ENCODE measurements around the gene CLOCK. TPM values are rescaled to one million over a fixed set of nuclear protein-coding genes. Genes with fewer than 3 reads are reported as not detected.

CLOCK gene
- polyA plus RNA-seq, 2 of the 4 experiments (the other 2 are of a cell fraction): 6.6 to 14.2 TPM

DNA sequence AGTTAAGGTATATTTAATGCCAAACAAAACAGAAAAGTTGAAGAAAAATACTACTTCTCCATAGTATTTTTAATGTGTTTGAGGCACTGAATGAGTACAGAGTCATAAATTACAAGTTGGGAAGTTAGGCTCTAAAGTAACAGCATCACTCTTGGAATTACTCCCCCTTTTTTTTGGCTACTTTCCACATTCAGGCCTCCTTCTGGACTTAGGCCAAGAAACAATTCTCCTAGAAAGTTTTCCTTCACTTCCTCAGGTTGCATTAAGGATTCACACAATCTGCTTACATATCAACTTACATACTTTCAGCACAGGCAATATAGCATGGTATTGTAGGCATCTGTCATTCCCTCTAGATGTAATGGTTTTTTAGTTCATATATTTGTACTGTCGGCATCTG lies 98.9 kb downstream of the CLOCK start:
- H3K4me1 ChIP-seq: no peaks in the 10 kb centered on the region
- no peak for FAIRE-seq
- 88% methylated on average over 1 of the region's 1 CpG for WGBS (ENCODE audit: missing lambda C conversion rate)
- H3K27ac ChIP-seq: no peak overlapping the region
- no peak overlapping the region for H3K4me3 ChIP-seq
- H3K9me3 ChIP-seq: no peaks in the 10 kb centered on the region
- CTCF ChIA-PET: no interaction called here
- POLR2A ChIA-PET: no interaction called here
- no peak overlapping the region for H3K4me2 ChIP-seq
- DNase-seq (ENCODE audit: low read depth in 1 of 2, low spot score in 1 of 2): no peak
- ATAC-seq: no peak
- no peak for TF ChIP-seq RARB (CRISPR knock-in tag; IDR thresholded peaks at IDR 0.05)
- TF ChIP-seq ZC3H11A (IDR thresholded peaks at IDR 0.05): no peak
- no peak for TF ChIP-seq POLR2AphosphoS2 (conservative IDR thresholded peaks at IDR 0.05; ENCODE audit: low read length)
- no peak for TF ChIP-seq MAFK (IDR thresholded peaks at IDR 0.05; ENCODE audit: partially characterized antibody)
- TF ChIP-seq, protein P1, sequence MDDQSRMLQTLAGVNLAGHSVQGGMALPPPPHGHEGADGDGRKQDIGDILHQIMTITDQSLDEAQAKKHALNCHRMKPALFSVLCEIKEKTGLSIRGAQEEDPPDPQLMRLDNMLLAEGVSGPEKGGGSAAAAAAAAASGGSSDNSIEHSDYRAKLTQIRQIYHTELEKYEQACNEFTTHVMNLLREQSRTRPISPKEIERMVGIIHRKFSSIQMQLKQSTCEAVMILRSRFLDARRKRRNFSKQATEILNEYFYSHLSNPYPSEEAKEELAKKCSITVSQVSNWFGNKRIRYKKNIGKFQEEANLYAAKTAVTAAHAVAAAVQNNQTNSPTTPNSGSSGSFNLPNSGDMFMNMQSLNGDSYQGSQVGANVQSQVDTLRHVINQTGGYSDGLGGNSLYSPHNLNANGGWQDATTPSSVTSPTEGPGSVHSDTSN (IDR thresholded peaks at IDR 0.05): no peak
- no peak for TF ChIP-seq GATA3 (IDR thresholded peaks at IDR 0.05; ENCODE audit: borderline replicate concordance)
- TF ChIP-seq CBX2 (IDR thresholded peaks at IDR 0.05; ENCODE audit: borderline replicate concordance, low read depth): no peak
- TF ChIP-seq TP53 (CRISPR knock-in tag; IDR thresholded peaks at IDR 0.05): no peak
- TF ChIP-seq, protein P2, sequence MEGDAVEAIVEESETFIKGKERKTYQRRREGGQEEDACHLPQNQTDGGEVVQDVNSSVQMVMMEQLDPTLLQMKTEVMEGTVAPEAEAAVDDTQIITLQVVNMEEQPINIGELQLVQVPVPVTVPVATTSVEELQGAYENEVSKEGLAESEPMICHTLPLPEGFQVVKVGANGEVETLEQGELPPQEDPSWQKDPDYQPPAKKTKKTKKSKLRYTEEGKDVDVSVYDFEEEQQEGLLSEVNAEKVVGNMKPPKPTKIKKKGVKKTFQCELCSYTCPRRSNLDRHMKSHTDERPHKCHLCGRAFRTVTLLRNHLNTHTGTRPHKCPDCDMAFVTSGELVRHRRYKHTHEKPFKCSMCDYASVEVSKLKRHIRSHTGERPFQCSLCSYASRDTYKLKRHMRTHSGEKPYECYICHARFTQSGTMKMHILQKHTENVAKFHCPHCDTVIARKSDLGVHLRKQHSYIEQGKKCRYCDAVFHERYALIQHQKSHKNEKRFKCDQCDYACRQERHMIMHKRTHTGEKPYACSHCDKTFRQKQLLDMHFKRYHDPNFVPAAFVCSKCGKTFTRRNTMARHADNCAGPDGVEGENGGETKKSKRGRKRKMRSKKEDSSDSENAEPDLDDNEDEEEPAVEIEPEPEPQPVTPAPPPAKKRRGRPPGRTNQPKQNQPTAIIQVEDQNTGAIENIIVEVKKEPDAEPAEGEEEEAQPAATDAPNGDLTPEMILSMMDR (IDR thresholded peaks at IDR 0.05): no peak
- TF ChIP-seq, protein P3, sequence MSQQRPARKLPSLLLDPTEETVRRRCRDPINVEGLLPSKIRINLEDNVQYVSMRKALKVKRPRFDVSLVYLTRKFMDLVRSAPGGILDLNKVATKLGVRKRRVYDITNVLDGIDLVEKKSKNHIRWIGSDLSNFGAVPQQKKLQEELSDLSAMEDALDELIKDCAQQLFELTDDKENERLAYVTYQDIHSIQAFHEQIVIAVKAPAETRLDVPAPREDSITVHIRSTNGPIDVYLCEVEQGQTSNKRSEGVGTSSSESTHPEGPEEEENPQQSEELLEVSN (IDR thresholded peaks at IDR 0.05; ENCODE audit: borderline replicate concordance, low read depth): no peak
- TF ChIP-seq ZNF302 (CRISPR knock-in tag; IDR thresholded peaks at IDR 0.05): no peak
- no peak for TF ChIP-seq ZFP36 (IDR thresholded peaks at IDR 0.05; ENCODE audit: borderline replicate concordance, partially characterized antibody)
- TF ChIP-seq, protein P4, sequence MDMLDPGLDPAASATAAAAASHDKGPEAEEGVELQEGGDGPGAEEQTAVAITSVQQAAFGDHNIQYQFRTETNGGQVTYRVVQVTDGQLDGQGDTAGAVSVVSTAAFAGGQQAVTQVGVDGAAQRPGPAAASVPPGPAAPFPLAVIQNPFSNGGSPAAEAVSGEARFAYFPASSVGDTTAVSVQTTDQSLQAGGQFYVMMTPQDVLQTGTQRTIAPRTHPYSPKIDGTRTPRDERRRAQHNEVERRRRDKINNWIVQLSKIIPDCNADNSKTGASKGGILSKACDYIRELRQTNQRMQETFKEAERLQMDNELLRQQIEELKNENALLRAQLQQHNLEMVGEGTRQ (IDR thresholded peaks at IDR 0.05): no peak
- no peak for TF ChIP-seq JUNB (IDR thresholded peaks at IDR 0.05)
- no peak for TF ChIP-seq NFE2L2 (conservative IDR thresholded peaks at IDR 0.05; ENCODE audit: low read length)
- no peak for TF ChIP-seq ESRRA (IDR thresholded peaks at IDR 0.05; ENCODE audit: borderline replicate concordance, low read length)

DNA sequence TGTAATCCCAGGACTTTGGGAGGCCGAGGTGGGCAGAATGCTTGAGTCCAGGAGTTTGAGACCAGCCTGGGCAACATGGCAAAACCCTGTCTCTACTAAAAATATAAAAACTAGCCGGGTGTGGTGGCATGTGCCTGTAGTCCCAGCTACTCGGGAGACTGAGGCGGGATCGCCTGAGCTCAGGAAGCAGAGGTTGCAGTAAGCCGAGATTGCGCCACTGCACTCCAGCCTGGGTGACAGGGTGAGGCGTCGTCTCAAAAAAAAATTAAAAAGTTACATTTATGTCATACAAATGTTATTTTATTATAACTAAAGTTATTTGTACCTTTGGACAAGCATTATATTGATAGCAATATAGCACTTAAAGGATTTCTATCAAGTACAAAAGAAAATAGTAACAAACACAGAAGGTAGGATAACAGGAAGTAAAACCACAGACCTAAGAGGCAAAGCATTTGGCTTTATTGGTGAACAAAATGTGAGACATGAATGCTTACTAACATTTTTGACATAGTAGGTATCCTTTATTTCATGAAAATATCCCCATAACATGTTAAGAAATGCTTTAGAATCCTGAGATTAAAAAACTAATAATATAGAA lies 99.5 kb downstream of the CLOCK start:
- Histone ChIP-seq H3K4me1 (no peaks in the 10 kb centered on the region), H3K4me2 (no peak overlapping the region), H3K4me3 (no peak overlapping the region), H3K9me3 (no peaks in the 10 kb centered on the region), H3K27ac (no peak overlapping the region)
- POLR2A ChIA-PET: no interaction called here
- DNase-seq (ENCODE audit: low read depth in 1 of 2, low spot score in 1 of 2) (no peak), FAIRE-seq (no peak), ATAC-seq (no peak)
- TF ChIP-seq HOXB5 (CRISPR knock-in tag; IDR thresholded peaks at IDR 0.05): no peak
- no peak for TF ChIP-seq ZNF302 (CRISPR knock-in tag; IDR thresholded peaks at IDR 0.05)
- TF ChIP-seq, protein P4 (IDR thresholded peaks at IDR 0.05): no peak
- TF ChIP-seq TP53 (CRISPR knock-in tag; IDR thresholded peaks at IDR 0.05): no peak
- no peak for TF ChIP-seq KDM1A (IDR thresholded peaks at IDR 0.05; ENCODE audit: low read depth)
- no peak for TF ChIP-seq EP300 (IDR thresholded peaks at IDR 0.05)
- TF ChIP-seq, protein P5, sequence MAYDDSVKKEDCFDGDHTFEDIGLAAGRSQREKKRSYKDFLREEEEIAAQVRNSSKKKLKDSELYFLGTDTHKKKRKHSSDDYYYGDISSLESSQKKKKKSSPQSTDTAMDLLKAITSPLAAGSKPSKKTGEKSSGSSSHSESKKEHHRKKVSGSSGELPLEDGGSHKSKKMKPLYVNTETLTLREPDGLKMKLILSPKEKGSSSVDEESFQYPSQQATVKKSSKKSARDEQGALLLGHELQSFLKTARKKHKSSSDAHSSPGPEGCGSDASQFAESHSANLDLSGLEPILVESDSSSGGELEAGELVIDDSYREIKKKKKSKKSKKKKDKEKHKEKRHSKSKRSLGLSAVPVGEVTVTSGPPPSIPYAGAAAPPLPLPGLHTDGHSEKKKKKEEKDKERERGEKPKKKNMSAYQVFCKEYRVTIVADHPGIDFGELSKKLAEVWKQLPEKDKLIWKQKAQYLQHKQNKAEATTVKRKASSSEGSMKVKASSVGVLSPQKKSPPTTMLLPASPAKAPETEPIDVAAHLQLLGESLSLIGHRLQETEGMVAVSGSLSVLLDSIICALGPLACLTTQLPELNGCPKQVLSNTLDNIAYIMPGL (CRISPR knock-in tag; IDR thresholded peaks at IDR 0.05; ENCODE audit: borderline replicate concordance): no peak
- no peak for TF ChIP-seq RAD21 (conservative IDR thresholded peaks at IDR 0.05 in 1 of 2, IDR thresholded peaks at IDR 0.05 in 1 of 2)
- TF ChIP-seq PHF8 (IDR thresholded peaks at IDR 0.05; ENCODE audit: borderline replicate concordance, low read depth): no peak
- TF ChIP-seq GATA3 (IDR thresholded peaks at IDR 0.05; ENCODE audit: borderline replicate concordance): no peak
- TF ChIP-seq EHF (CRISPR knock-in tag; IDR thresholded peaks at IDR 0.05): no peak
- TF ChIP-seq CEBPB (IDR thresholded peaks at IDR 0.05): no peak
- 92% methylated on average over 9 of the region's 9 CpGs for WGBS (ENCODE audit: missing lambda C conversion rate)
- CTCF ChIA-PET: interaction anchor here (0.7 kb wide), 1 partner anchor 23 kb away, joined by 4 read pairs; no protein-coding TSS in a partner anchor
